B cell (primary cell): ENCODE data around the gene SLU7. TPM values are rescaled to one million over a fixed set of nuclear protein-coding genes. Genes with fewer than 3 reads are reported as not detected.

Source experiments
- ATAC-seq: fragments of 200-7000 bp; cut with Tn5 transposase; one replicate; pipeline ENCODE4 v1.10.0; 2021; ENCODE audit warnings: low read depth, mild to moderate bottlenecking, moderate number of reproducible peaks, moderate library complexity
- CTCF ChIA-PET: fragments of 350-600 bp; sonication (Branson Sonifier 250); formaldehyde crosslinking; loops from one replicate; lab custom pipeline; 2021; ENCODE audit warnings: antibody characterized with exemption, inconsistent platforms; lab: Charles Lee
- POLR2A ChIA-PET: fragments of 350-600 bp; sonication (Branson Sonifier 250); formaldehyde crosslinking; loops from one replicate; lab custom pipeline; 2021; ENCODE audit warnings: antibody characterized with exemption; lab: Charles Lee
- DNase-seq: peaks from one replicate; pipeline ENCODE4 v3.0.0; 2013
- H2AFZ ChIP-seq: 2 replicates; pipeline ENCODE4 v1.6.1; 2012; ENCODE audit warnings: mild to moderate bottlenecking, low read depth, low read length; ENCODE audit not compliant: insufficient read depth, poor library complexity, severe bottlenecking
- H3K27ac ChIP-seq, 2 donors: 1 replicate in 1 of 2; 2 replicates in 1 of 2; pipeline ENCODE4 v1.5.1; 2012 to 2013; ENCODE audit warnings: low read length in 2 of 2, mild to moderate bottlenecking in 2 of 2, moderate library complexity in 1 of 2
- H3K27me3 ChIP-seq, 4 experiments: fragments of 200-600 bp in 1 of 4; sonication (generic) in 1 of 4; replicated peaks in 1 of 4; 1 replicate in 2 of 4; 2 replicates in 2 of 4; pipeline versions ENCODE4 v1.6.1 to v1.7.0; 2013 to 2016; ENCODE audit warnings: low read length in 3 of 4, mild to moderate bottlenecking in 2 of 4, mixed read lengths in 1 of 4, moderate library complexity in 1 of 4; ENCODE audit not compliant: insufficient read depth in 4 of 4, control insufficient read depth in 3 of 4; ENCODE audit errors: control extremely low read depth in 1 of 4
- H3K36me3 ChIP-seq, 2 experiments: replicated peaks in 1 of 2; 1 replicate in 1 of 2; 2 replicates in 1 of 2; pipeline versions ENCODE4 v1.6.1 to v1.7.1; 2013; ENCODE audit warnings: low read length in 1 of 2; ENCODE audit not compliant: insufficient read depth in 2 of 2, control insufficient read depth in 1 of 2; ENCODE audit errors: control extremely low read depth in 1 of 2, extremely low read depth in 1 of 2
- H3K4me1 ChIP-seq, 2 donors: fragments of 200-600 bp in 1 of 2; sonication (generic) in 1 of 2; 1 replicate in 1 of 2; 2 replicates in 1 of 2; pipeline versions ENCODE4 v1.5.1 to v1.6.1; 2013 to 2017; ENCODE audit warnings: low read length in 2 of 2; ENCODE audit not compliant: control insufficient read depth in 2 of 2, insufficient read depth in 2 of 2
- H3K4me2 ChIP-seq: replicated peaks from 2 replicates; pipeline ENCODE3; 2012; ENCODE audit warnings: mild to moderate bottlenecking, low read depth, low read length; ENCODE audit not compliant: poor library complexity, severe bottlenecking
- H3K4me3 ChIP-seq, 5 experiments: fragments of 200-600 bp in 1 of 5; sonication (generic) in 1 of 5; 1 replicate in 3 of 5; 2 replicates in 2 of 5; pipeline versions ENCODE4 v1.5.1 to v1.7.0; 2011 to 2016; ENCODE audit warnings: low read length in 4 of 5, mild to moderate bottlenecking in 4 of 5, low read depth in 2 of 5, control low read depth in 1 of 5, moderate library complexity in 1 of 5; ENCODE audit not compliant: insufficient read depth in 1 of 5; ENCODE audit errors: control extremely low read depth in 1 of 5, extremely low read depth in 1 of 5
- H3K79me2 ChIP-seq: fragments of 200-600 bp; sonication (generic); one replicate; pipeline ENCODE4 v1.6.0; 2016; ENCODE audit warnings: low read length; ENCODE audit not compliant: control insufficient read depth, insufficient read depth
- H3K9ac ChIP-seq: fragments of 200-600 bp; sonication (generic); 2 replicates; pipeline ENCODE4 v1.6.1; 2017; ENCODE audit warnings: mild to moderate bottlenecking, low read length, moderate library complexity
- H3K9me3 ChIP-seq, 3 donors: one replicate each; pipeline versions ENCODE4 v1.6.1 to v1.7.1; 2013; ENCODE audit warnings: low read length in 2 of 3; ENCODE audit not compliant: control insufficient read depth in 2 of 3, insufficient read depth in 1 of 3; ENCODE audit errors: control extremely low read depth in 1 of 3
- H4K20me1 ChIP-seq: 2 replicates; pipeline ENCODE4 v1.6.0; 2012; ENCODE audit warnings: mild to moderate bottlenecking, low read length; ENCODE audit not compliant: insufficient read depth, control insufficient read depth, poor library complexity, severe bottlenecking
- H3K27ac Mint-ChIP-seq: one replicate; pipeline ENCODE4 v1.8.0; 2021; ENCODE audit warnings: mixed read lengths
- H3K27me3 Mint-ChIP-seq: one replicate; pipeline ENCODE4 v1.8.0; 2021; ENCODE audit warnings: mixed read lengths
- H3K4me1 Mint-ChIP-seq: one replicate; pipeline ENCODE4 v1.8.0; 2021; ENCODE audit warnings: mixed read lengths
- H3K4me3 Mint-ChIP-seq: one replicate; pipeline ENCODE4 v1.8.0; 2021; ENCODE audit warnings: mixed read lengths
- H3K9me3 Mint-ChIP-seq: one replicate; pipeline ENCODE4 v1.8.0; 2022; ENCODE audit warnings: mixed read lengths; ENCODE audit not compliant: insufficient read depth
- EZH2 ChIP-seq: IDR thresholded peaks from 2 replicates; pipeline ENCODE4 v1.6.1; 2012; ENCODE audit warnings: borderline replicate concordance, low read depth, mild to moderate bottlenecking, moderate library complexity, low read length; ENCODE audit not compliant: insufficient read depth, poor library complexity, severe bottlenecking
- WGBS: methylation state at CpG from one replicate; pipeline ENCODE4 v1.1.5; 2013; ENCODE audit warnings: missing lambda C conversion rate; ENCODE audit not compliant: insufficient coverage; 5-methylcytosine and 5-hydroxymethylcytosine counted together
- intact Hi-C: fragments of 100-400 bp; cut with micrococcal nuclease; formaldehyde crosslinking; loops from one replicate; pipeline ENCODE4 v1.10.0; 2022
- polyA plus RNA-seq: library from polyadenylated mRNA; depleted of rRNA; stranded (reverse); fragments of >200 nt; gene quantifications from 2 replicates; pipeline ENCODE4 v1.2.3, GENCODE V29; 2012
- total RNA-seq, 2 donors: library from RNA; stranded (reverse); fragments of 120-200 nt in 1 of 2; gene quantifications; 1 replicate in 1 of 2; 2 replicates in 1 of 2; pipeline versions ENCODE4 v1.2.3 to v1.2.4, GENCODE V29; 2013 to 2022
- TF ChIP-seq, protein P1 (sequence below): fragments of 200-600 bp; IDR thresholded peaks from one replicate; pipeline ENCODE4 v1.8.0; 2022; ENCODE audit warnings: antibody characterized with exemption, mild to moderate bottlenecking

The SLU7 gene
- total and polyA plus RNA-seq, 2 donors (not counting 1 experiment from before 2014, with no cell fraction given): 30.8 to 68.3 TPM

- H3K27me3 Mint-ChIP-seq: no peaks in the 10 kb centered on the region
- intact Hi-C loops: loop anchor here (1.0 to 10.0 kb wide), 5 partner anchors 19 to 1106 kb away; partner anchors contain the start of genes GABRB2 and SLU7
- H3K4me1 Mint-ChIP-seq: peaks cover 46% of the 10 kb centered on the region
- Histone ChIP-seq H2AFZ (peak overlapping the region; percentile 84), H3K4me1 (peaks cover 22 to 28% of the 10 kb centered on the region in 2 donors), H3K79me2 (peaks cover 5% of the 10 kb centered on the region), H4K20me1 (no peaks in the 10 kb centered on the region), H3K36me3 (no peaks in the 10 kb centered on the region), H3K27me3 (no peaks in the 10 kb centered on the region), H3K27ac (peak overlapping the region; percentile 14 to 54), H3K9ac (peak overlapping the region; percentile 71), H3K4me2 (peak overlapping the region; percentile 85), H3K9me3 (no peaks in the 10 kb centered on the region), H3K4me3 (peak overlapping the region; percentile 44 to 83 (median 64))
- no peaks in the 10 kb centered on the region for H3K9me3 Mint-ChIP-seq
- ChIA-PET POLR2A (interaction anchor here (1.0 to 1.3 kb wide), 3 partner anchors 16 to 28 kb away, joined by 5 to 7 read pairs (median 7); partner anchors contain the start of genes PTTG1 and SLU7), CTCF (interaction anchor here (0.6 to 4.9 kb wide), 40 partner anchors 10 to 1277 kb away, joined by 3 to 89 read pairs (median 5); partner anchors contain the start of genes PTTG1, SLU7 and TTC1)
- H3K27ac Mint-ChIP-seq: peak overlapping the region; percentile 89
- TF ChIP-seq EZH2: no peak
- TF ChIP-seq, protein P1, sequence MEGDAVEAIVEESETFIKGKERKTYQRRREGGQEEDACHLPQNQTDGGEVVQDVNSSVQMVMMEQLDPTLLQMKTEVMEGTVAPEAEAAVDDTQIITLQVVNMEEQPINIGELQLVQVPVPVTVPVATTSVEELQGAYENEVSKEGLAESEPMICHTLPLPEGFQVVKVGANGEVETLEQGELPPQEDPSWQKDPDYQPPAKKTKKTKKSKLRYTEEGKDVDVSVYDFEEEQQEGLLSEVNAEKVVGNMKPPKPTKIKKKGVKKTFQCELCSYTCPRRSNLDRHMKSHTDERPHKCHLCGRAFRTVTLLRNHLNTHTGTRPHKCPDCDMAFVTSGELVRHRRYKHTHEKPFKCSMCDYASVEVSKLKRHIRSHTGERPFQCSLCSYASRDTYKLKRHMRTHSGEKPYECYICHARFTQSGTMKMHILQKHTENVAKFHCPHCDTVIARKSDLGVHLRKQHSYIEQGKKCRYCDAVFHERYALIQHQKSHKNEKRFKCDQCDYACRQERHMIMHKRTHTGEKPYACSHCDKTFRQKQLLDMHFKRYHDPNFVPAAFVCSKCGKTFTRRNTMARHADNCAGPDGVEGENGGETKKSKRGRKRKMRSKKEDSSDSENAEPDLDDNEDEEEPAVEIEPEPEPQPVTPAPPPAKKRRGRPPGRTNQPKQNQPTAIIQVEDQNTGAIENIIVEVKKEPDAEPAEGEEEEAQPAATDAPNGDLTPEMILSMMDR: peak; percentile 70
- H3K4me3 Mint-ChIP-seq: peak overlapping the region; percentile 92
- DNase-seq (peak; percentile 80), ATAC-seq (peak; percentile 50)
- WGBS: 0% methylated on average over 13 of the region's 18 CpGs
Measured at GRCh38 chr5:160438316-160439204, 19.7 kb upstream of the SLU7 start.
